GM19193 (cell line): ENCODE results near the gene PRPS1.

ENCODE experiments used
- POLR2A ChIP-seq: IDR thresholded peaks from 4 replicates; pipeline ENCODE4 v1.6.1; 2011; ENCODE audit not compliant: insufficient read depth, insufficient read length; ENCODE audit errors: extremely low read depth

The PRPS1 gene

DNA sequence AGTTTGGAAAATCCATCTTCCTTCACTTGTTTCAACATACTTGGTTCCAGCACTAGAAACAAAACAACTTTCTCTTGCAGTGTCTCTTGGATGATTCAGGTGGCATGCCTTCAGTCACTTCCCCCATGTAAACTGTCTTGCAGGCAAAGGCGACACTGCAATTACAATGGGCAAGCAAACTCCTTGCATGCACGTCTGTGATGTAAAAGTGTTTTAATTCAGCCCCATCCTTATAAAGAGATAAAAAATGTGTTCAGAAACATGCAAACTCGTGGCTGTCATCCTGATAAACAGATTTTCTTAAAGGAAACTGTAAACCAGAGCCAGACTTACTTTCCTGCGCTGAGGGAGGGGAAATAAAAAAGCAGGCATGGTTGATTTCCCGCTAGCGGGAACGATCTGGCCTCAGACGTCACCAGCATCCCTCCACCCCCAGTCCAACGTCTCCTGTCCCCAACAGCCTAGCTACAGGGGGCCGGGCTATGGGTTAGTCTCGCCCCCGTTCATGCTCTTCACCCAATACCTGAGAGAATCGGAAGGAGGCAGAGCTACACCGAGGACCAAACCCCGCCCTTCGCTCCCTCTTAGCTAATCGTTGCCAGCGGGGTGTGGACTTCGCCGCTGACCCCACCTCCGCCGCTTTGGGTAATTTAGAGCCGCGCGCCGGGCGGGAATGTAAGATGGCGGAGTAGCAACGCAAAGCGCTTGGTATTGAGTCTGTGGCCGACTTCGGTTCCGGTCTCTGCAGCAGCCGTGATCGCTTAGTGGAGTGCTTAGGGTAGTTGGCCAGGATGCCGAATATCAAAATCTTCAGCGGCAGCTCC, at the start of gene PRPS1:
PRPS1 (plus strand) TSS at position 673 of the 824 bp plus-strand sequence; CDS start at position 792, 119 bp downstream.
- peak; percentile 76 for TF ChIP-seq POLR2A

DNA sequence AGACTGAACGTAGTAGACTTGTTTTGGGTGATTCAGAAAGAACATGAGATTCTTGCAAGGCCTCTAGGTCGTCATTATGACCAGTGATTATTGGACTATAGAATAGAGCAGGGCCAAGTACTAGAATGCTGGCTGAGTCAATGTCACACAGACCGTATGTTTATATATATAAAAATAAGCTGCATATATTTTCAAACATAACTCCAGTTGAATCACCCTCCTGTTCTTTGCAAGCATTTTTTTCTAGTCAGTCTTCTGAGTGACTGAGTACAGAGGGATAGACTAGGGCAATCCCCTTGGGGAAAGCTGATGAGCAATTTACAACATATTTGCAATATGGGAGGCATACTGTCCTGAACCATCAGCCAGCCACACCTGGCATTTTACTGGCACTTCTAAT, 48.4 kb upstream of the PRPS1 start:
- no peak for TF ChIP-seq POLR2A

- TF ChIP-seq POLR2A: no peak
These were observed 46.4 kb upstream of the PRPS1 start for GRCh38 chrX:107581923-107582322.

- TF ChIP-seq POLR2A: no peak
These were observed 39.1 kb upstream of the PRPS1 start for GRCh38 chrX:107589243-107589642.

GRCh38 chrX:107596651-107597050, 31.7 kb upstream of the PRPS1 start:
- no peak for TF ChIP-seq POLR2A

DNA sequence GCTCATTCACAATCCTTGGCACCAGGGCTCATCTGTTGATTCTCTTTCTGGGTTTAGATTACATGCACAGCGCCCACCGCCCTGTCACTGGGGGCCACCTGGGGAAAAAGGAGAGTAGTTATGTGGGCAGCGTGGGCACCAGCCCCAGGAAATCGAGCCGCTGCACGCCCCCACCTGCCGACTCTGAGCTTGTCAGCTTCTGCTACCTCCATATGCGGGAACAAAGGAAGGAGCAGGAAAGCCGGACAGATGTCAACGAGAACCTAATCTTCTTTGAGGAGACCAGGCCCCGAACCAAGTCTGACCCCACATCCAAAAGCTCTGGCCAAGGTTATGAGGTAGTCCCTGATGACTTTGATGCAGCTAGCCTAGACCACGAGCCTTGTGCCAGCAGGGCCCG, 31.0 kb upstream of the PRPS1 start:
- TF ChIP-seq POLR2A: no peak

DNA sequence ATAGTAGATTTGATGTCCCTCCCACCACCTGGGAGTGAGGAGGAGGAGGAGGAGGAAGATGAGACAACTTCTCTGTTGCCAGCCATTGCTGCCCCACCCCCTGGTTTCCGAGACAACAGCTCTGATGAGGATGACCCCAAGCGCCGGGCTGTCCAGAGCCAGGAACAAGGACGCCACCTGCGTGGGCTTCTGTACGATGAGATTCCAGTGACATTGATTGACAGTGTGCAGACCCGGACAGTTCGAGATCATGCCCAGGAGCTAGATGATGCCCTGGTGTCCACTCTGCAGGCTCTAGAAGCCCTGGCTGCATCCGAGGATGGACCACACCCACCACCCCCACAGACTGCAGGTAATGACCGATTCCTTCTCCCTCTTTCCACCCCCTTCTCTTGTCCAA, 30.5 kb upstream of the PRPS1 start:
- TF ChIP-seq POLR2A: no peak

GRCh38 chrX:107599450-107599861, 28.9 kb upstream of the PRPS1 start:
- no peak for TF ChIP-seq POLR2A

DNA sequence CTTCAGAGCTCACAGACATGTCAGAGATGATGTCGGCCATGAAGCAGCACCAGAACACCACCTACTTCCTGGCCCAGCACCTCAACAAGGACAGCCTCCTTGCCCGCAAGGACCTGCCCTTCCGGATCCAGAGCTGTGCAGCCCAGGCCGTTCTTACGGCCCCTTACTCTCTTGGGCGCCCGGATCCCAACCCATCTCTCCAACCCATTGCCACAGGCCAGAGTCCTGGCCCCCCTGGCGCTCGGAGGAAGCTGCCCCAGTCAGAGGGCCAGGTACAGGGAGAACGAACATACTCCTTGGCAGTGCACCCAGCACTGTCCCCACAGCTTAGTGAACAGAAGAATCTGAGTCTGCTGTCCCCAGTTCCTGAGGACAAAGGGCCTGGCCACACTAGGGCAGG, 27.9 kb upstream of the PRPS1 start:
- TF ChIP-seq POLR2A: no peak

DNA sequence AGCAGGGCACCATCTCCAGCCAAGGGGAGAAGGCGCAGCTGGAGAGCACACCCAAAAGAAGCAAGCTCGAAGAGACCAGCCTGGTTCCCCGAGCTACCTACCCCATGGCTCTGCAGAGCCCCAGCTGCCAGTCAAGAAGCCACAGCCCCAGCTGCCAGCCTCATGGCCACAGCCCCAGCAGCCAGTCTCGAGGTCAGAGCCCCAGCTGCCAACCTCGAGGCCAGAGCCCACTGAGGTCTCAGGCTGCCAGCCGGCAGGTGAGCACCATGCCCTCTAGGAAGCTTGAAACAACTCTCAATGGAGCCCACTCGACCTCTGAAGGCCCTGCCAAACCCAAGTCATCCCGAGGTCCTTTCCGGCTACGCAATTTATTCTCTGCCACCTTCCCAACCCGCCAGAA, 27.0 kb upstream of the PRPS1 start:
- TF ChIP-seq POLR2A: no peak

GRCh38 chrX:107601759-107602158, 26.6 kb upstream of the PRPS1 start:
- TF ChIP-seq POLR2A: no peak

GRCh38 chrX:107602694-107603239, 25.5 kb upstream of the PRPS1 start:
- TF ChIP-seq POLR2A: no peak

DNA sequence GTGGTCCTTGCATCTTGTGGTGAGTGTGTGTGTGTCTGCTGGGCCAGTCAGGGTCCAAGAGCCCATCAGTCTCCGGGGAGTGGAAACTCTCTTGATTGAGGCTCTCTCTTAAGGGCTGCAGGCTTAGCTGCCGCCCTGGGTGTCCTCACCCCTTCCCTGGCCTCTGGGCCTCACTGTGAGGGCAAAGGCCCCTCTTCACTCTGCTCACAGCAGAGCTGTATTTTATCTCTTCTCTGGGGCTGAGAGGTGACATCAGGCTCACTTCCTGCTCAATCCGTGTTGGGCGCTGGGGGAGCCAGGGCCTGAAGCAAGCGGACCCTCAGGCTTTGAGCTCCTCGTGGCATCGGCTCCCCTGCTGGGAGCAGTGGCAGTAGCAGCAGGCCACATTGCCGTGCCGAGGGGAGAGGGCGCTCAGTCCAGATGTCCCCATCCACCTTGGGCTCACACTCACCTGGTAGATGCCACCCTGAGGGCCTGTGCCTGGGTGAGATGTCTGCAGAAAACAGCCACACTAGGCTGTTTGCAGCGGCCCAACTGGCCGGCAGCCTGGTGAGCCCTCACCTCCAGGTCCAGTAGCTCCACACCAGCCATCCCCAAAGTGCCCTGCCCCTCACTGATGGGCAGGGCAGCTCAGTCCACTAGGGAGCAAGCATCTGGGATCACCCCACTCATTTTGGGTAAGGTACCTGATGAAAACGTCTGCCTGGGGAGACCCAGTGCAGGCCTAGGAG, 24.7 kb upstream of the PRPS1 start:
- TF ChIP-seq POLR2A: no peak

DNA sequence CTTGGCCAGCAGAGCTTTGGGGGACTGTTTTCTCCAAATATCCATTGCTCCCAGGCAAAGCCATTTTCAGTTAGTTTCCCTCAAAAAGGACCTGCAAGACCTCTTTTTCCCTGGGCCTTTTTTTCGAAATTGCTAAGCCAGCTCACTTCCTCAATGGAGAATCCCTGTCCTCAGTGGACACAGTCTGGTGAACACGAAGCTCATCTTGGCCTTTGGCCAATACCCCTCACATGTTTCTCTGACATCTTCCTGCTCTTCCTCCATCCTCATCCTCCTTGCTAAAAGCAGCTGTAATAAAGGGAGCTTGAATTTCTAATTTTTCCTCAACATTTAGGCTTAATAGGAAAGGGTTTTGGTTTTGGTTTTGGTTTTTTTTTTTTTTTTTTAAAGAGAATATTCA, 17.6 kb upstream of the PRPS1 start:
- TF ChIP-seq POLR2A: no peak

- no peak for TF ChIP-seq POLR2A
These were observed 8.4 kb upstream of the PRPS1 start for GRCh38 chrX:107619885-107620322.

DNA sequence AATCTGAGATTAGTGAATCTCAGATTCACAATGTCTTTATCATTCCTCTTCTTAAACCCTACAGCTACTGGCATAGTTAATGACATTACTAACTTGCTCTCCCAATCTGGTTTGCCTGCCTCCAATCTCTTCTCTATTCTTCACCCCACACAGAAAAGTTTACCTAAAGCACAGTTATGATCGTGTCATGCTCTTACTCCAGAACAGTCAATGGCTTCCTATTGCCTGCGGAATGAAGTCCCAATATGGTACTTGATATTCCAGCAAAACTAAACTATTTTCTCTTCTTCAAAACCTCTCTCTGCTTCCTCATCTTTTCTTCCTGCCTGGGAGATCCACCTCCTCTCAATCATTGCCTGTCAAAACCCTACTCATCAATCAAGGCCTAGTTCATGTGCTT, 3.4 kb upstream of the PRPS1 start:
- no peak for TF ChIP-seq POLR2A
